Right atrium auricular region (tissue), 2 donors: ENCODE measurements around the gene MYO18B. TPM values are rescaled to one million over a fixed set of nuclear protein-coding genes. Genes with fewer than 3 reads are reported as not detected.

Source experiments
- DNase-seq: peaks from one replicate; pipeline ENCODE4 v3.0.0-alpha.2; 2019; ENCODE audit warnings: low spot score
- H3K27ac ChIP-seq, 2 donors: fragments of 200-600 bp; sonication (generic); 1 replicate in 1 of 2; 2 replicates in 1 of 2; pipeline ENCODE4 v1.5.1; 2016 to 2019
- H3K27me3 ChIP-seq, 2 donors: fragments of 200-600 bp; sonication (generic); one replicate each; pipeline versions ENCODE4 v1.5.1 to v1.6.0; 2017 to 2019
- H3K36me3 ChIP-seq: fragments of 200-600 bp; sonication (generic); one replicate; pipeline ENCODE4 v1.5.1; 2016
- H3K4me1 ChIP-seq, 2 donors: fragments of 200-600 bp; sonication (generic); one replicate each; pipeline versions ENCODE4 v1.5.1 to v1.6.0; 2017 to 2019
- H3K4me3 ChIP-seq, 2 donors: fragments of 200-600 bp; sonication (generic); 1 replicate in 1 of 2; 2 replicates in 1 of 2; pipeline ENCODE4 v1.5.1; 2017 to 2019; ENCODE audit warnings: mild to moderate bottlenecking in 1 of 2, moderate library complexity in 1 of 2
- H3K9me3 ChIP-seq, 2 donors: fragments of 200-600 bp; sonication (generic); one replicate each; pipeline ENCODE4 v1.5.1; 2019
- total RNA-seq, 2 donors: library from RNA; depleted of rRNA; stranded (reverse); fragments of >200 nt; gene quantifications; one replicate each; pipeline ENCODE4 v1.1.0, GENCODE V29; 2016
- TF ChIP-seq, protein P1 (sequence below), 2 donors: fragments of 200-600 bp; sonication (generic); IDR thresholded peaks; one replicate each; pipeline ENCODE4 v1.5.1; 2019; ENCODE audit warnings: antibody characterized with exemption in 2 of 2

MYO18B gene
- total RNA-seq, 2 donors from 2014 or later = 119 to 247 TPM

DNA sequence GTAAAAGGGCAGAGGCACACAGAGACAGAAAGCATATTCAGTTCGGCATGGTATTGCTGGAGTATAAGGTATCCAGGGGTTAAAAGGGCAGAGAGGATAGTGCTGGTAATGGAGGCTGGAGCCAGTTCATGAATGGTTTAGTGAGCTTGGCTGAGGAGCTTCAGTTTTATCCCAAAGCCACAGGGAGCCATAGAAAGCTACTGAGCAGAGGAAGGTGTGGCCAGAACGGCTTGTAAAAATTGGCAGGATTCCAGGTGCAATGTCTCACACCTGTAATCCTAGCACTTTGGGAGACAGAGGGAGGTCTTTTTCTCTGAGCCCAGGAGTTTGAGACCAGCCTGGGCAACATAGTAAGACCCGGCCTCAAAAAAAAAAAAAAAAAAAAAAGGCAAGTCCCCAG lies 186.1 kb downstream of the MYO18B start:
- TF ChIP-seq, protein P1, sequence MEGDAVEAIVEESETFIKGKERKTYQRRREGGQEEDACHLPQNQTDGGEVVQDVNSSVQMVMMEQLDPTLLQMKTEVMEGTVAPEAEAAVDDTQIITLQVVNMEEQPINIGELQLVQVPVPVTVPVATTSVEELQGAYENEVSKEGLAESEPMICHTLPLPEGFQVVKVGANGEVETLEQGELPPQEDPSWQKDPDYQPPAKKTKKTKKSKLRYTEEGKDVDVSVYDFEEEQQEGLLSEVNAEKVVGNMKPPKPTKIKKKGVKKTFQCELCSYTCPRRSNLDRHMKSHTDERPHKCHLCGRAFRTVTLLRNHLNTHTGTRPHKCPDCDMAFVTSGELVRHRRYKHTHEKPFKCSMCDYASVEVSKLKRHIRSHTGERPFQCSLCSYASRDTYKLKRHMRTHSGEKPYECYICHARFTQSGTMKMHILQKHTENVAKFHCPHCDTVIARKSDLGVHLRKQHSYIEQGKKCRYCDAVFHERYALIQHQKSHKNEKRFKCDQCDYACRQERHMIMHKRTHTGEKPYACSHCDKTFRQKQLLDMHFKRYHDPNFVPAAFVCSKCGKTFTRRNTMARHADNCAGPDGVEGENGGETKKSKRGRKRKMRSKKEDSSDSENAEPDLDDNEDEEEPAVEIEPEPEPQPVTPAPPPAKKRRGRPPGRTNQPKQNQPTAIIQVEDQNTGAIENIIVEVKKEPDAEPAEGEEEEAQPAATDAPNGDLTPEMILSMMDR (IDR thresholded peaks at IDR 0.05) = no peak
- Histone ChIP-seq H3K9me3 (no peaks in the 10 kb centered on the region), H3K4me1 (no peaks in the 10 kb centered on the region), H3K4me3 (no peak overlapping the region), H3K36me3 (peaks cover 38% of the 10 kb centered on the region), H3K27ac (no peak overlapping the region), H3K27me3 (no peaks in the 10 kb centered on the region)
- no peak for DNase-seq

DNA sequence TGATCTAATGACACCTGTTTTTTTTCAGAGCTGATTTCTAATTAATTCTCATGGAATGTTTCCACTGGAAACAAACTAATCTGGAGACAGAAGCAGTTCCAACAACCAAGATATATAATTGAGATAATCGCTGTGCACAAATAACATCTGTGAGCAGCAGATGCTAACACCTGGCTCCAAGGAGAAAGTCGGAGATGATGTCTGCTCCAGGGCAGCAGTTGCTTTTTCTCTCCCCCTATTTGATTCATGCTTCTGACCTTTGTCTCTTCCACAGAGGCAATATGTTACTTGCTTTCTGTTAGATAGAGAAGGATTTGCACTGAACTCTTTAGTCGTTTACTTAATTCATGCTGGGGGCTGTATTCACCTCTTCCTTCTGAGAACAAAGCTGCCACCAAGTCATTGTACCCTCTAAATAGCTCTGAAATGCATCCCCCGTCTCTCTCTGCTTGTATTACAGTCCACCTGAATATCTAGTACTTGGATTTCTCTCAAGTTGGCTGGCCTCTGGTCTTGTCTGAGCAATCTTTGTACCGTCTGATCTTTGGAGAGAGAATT lies 187.4 kb downstream of the MYO18B start:
- Histone ChIP-seq H3K9me3 (no peaks in the 10 kb centered on the region), H3K36me3 (peaks cover 31% of the 10 kb centered on the region), H3K4me1 (no peaks in the 10 kb centered on the region), H3K4me3 (no peak overlapping the region), H3K27ac (no peak overlapping the region), H3K27me3 (no peaks in the 10 kb centered on the region)
- TF ChIP-seq, protein P1 (IDR thresholded peaks at IDR 0.05) = no peak
- no peak for DNase-seq

DNA sequence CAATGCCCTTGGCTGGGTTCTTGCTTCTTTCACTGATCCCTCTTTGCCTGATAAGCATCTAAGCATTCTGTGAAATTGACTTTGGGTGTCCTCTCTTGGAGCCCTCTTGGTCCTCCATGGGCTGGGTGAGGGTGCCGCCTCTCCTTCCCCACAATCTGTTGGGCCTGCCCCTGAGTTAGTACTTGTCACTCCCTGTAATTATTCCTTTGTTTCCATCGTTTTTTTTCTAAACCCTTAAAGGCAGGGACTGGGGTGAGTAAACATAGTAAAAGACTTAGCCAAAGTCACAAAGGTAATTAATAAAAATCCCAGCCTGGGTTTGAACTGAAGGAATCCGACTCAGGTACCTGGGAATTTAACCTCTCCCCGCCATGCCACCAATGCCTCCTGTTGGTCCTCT lies 188.1 kb downstream of the MYO18B start:
- Histone ChIP-seq H3K27ac (no peak overlapping the region), H3K36me3 (peaks cover 31% of the 10 kb centered on the region), H3K9me3 (no peaks in the 10 kb centered on the region), H3K4me1 (no peaks in the 10 kb centered on the region), H3K27me3 (no peaks in the 10 kb centered on the region), H3K4me3 (no peak overlapping the region)
- TF ChIP-seq, protein P1 (IDR thresholded peaks at IDR 0.05) = no peak
- no peak for DNase-seq

DNA sequence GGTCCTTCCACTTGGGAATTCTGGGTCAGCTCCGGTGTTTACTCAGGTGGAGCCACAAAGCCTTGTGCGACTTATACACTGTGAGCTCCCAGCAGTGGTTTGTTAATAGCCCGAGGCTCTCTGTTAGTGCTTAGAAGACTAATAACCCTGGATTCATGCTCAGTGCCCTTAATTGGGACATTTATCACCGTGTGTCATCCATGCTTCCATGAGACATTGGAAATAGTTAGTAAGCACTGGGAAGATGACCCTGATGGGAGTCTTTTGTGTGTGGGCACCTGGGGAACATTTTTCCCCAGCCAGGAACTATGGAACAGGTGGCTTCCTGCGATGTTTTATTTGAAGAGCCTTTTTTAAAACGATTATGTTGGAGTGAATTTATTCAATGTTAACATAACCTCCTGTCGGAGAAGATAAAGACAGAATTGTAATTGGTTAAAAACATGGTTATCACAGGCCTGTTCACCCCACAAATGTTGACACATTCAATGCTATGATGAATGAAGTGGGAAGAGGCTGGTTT lies 188.9 kb downstream of the MYO18B start:
- no peaks in the 10 kb centered on the region for H3K4me1 ChIP-seq
- no peak overlapping the region for H3K4me3 ChIP-seq
- DNase-seq = no peak
- peaks cover 29% of the 10 kb centered on the region for H3K36me3 ChIP-seq
- H3K9me3 ChIP-seq = no peaks in the 10 kb centered on the region
- H3K27ac ChIP-seq = no peak overlapping the region
- H3K27me3 ChIP-seq = no peaks in the 10 kb centered on the region
- TF ChIP-seq, protein P1 (IDR thresholded peaks at IDR 0.05) = no peak

DNA sequence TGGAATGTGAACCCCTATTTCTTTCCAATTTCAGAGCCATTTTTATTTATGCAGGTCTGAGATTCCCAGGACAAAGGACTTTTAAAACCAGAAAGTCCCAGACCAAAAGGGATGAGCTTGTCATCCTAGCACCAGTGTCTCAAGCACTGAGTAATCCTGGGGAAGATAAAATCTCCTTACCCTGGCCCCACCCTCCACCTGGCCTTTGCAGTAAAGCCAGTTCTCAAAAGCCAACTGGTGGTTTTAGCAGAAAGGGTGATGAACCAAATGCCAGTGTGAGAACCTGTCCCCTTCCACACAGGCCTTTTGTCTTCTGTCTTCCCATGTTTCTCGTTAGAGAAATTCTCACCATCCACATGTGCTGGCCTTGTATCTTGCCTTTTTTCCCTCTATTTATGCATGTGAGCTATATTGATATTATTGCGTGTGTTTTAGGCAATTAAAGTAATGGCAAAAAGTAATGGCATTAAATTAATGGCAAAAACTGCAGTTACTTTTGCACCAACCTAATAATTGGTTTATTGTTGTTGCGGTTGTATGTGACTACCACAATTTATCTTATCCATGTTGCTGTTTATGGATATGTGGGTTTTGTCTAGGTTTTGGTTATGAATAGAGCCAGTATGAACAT lies 191.3 kb downstream of the MYO18B start:
- no peak overlapping the region for H3K27ac ChIP-seq
- no peak overlapping the region for H3K4me3 ChIP-seq
- H3K9me3 ChIP-seq = no peaks in the 10 kb centered on the region
- H3K36me3 ChIP-seq = peaks cover 47% of the 10 kb centered on the region
- no peaks in the 10 kb centered on the region for H3K4me1 ChIP-seq
- DNase-seq = no peak
- TF ChIP-seq, protein P1 (IDR thresholded peaks at IDR 0.05) = no peak
- no peaks in the 10 kb centered on the region for H3K27me3 ChIP-seq
